GM19397 (cell line): Measurements from ENCODE around the gene TBC1D22A.
"Not testable (repeated sequence)": the region's sequence is repeated elsewhere in the genome, so short reads cannot be mapped to it uniquely, and the experiment has no call there.

Experiments
- ATAC-seq: cut with Tn5 transposase; IDR thresholded peaks from one replicate; pipeline ENCODE4 v1.9.1; 2021; ENCODE audit warnings: mild to moderate bottlenecking, moderate library complexity; ENCODE audit not compliant: unreplicated experiment

Gene TBC1D22A

DNA sequence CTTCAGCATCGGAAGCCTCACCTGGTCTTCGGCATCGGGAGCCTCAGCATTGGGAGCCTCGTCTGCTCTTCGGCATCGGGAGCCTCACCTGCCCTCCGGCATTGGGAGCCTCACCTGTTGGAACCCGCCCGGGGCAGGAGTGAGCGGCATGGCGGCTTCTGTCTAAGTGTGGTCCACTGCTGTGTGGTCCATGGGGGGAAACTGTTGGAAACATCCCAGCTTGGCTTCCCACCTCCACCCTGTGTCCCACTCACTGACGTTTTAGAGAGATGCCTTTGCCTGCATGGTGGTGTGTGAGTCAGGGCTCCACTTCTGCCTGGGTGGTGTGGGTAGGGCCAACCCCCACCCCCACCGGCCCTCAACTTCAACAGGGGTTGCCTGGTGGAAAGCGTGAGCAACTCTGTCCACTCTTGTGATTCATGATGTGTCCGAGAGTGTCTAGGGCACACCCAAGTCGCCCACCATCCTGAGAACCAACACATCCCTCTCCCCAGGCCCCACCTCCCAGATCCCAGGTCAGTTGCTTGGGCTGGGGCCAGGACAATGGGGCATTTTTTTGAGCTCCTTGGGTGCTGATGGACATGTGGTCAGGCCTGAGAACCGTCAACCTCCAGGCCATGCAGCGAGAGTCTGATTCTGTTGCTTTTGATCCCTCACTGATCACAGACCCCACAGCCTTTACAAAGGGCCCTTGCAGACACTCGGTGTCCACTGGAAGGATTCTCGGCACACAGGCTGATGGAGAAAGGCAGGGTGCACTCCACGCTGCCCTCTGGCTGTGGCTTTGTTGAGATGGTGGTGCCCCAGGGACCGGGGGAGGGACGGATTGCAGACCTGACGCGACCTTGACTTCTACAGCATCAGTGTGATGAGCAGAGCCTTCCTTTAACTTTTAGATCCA is 406.7 kb downstream of the TBC1D22A start:
- ATAC-seq: no peak

DNA sequence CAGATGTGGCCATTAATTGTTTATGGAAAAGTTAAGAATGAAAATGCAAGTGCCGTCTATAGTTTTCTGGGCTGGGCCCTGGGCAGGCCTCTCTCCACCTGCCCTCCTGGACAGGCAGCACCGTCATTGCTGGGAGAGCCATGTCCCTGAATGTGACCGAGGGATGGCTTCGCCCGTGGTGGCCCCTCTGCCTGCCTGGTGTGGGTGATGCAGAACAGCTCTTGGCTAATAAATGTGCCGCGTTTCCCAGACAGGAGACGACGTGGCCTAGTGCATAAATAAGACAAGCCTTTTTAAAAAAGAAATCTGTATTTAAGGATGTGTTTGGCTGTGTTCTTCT is 407.3 kb downstream of the TBC1D22A start:
- no peak for ATAC-seq

DNA sequence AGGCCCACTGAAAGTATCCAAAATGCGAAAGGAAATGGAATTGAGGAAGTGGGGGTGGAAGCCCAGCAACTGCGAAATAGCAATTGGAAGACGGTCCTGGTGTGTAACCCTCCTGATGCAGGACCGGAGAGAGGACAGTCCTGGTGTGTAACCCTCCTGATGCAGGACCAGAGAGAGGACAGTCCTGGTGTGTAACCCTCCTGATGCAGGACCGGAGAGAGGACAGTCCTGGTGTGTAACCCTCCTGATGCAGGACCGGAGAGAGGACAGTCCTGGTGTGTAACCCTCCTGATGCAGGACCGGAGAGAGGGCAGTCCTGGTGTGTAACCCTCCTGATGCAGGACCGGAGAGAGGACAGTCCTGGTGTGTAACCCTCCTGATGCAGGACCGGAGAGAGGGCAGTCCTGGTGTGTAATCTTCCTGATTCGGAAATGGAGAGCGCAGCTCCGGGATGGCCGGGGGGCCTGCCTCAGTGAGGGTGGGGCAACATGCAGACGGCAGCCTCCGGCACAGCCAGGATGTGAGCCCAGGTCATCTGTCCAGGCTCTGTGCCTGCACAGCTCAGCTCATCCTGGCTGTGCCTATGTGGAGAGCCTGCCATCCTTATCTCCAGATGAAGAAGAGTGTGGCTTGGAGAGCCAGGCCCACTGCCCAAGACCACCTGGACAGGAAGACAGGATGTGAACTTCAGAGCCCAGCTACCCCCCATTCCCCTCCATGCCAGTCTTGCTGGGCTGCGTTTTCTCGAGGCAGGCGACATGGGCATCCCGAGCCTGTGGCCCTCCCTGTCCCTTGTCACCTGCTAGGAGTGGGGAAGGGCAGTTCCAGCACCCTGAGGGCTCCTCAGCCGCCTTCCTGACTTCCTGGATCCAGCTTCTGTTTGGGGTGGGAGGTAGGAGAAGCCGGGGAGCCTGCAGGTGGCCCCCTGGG is 408.3 kb downstream of the TBC1D22A start:
- ATAC-seq: not testable (repeated sequence)

DNA sequence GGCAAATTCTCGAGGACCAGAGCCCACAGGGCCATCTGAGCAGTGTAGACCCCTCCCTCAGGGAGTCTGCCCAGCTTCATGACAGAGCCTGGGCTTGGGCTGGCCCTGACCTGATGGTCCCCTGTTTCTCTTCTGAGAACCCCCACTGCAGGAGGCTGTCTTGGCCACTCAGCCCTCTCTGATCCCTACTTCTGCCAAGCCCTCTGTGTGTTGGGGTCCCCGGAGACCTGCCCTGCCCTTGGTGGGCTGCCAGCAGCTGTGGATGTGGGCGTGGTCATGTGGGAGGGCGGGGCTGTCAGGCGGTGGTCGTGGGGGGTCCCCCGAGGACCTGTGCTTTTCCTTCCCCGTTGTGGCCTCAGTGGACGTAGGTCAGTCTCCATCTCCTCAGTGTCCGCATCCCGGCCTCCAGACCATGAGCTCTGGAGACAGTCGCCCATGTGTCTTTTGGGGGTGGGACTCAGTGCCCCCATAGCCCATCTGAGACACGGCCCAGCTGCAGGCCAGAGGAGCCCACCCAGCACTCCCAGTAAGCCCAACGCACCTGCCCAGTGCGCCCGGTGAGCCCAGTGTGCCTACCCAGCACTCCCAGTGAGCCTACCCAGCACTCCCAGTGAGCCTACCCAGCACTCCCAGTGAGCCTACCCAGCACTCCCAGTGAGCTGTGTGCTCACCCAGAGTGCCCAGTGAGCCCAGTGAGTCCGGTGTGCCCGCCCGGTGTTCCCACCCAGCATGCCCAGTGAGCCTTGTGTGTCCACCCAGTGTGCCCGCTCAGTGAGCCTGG is 409.2 kb downstream of the TBC1D22A start:
- ATAC-seq: no peak

DNA sequence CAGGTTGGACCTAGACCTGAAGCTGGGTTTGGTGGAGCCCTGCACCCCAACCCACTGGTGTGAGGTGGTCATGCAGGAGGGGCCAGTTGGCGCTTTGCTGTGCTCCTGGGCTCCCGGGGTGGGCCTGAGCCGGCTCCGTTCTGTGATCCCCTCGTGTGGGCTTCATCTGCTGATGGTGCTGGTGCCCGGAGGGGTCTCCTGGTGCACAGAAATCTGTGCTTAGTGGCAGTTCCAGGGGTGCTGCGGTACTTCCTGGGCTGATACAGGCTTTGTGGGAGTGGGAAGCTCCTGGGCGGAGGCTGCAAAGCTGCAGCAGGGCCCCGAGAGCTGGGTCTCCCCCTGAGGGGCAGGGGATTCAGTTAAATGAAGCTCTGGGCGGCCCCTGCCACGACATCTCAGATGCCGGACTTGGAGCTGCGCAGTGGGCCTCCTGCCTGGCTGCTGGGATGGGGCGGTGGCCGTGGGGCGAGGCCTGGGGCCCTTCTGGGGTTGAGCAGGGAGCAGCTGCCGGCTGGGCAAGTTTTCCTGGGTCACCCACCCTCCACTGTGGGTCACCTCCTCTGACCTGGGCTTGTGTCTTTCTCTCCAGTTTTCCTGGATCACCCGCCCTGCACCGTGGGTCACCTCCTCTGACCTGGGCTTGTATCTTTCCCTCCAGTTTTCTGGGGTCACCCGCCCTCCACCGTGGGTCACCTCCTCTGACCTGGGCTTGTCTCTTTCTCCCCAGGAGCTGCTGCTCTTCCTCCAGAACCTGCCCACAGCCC is 410.5 kb downstream of the TBC1D22A start:
- ATAC-seq: no peak

DNA sequence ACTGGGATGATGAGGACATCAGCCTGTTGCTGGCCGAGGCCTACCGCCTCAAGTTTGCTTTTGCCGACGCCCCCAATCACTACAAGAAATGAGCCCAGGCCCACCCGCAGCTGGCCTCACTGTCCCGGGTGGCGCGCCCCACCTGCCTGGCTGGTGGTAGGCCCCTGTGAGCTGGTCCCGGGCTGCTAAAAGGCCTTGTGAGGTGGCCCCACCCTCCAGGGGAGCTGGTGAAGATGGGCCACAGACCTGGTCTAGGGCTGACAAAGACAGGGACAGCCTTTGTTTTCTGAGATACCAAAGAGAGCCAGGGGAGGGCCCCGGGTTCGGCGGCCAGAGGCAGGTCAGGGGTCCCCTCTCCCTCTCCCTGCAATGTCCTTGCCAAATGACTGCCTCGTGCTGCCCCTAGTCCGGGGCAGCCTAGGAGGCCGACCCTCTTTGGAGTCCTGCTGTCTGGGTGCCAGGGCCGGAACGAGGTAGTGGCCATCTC is 411.1 kb downstream of the TBC1D22A start:
- ATAC-seq: no peak

DNA sequence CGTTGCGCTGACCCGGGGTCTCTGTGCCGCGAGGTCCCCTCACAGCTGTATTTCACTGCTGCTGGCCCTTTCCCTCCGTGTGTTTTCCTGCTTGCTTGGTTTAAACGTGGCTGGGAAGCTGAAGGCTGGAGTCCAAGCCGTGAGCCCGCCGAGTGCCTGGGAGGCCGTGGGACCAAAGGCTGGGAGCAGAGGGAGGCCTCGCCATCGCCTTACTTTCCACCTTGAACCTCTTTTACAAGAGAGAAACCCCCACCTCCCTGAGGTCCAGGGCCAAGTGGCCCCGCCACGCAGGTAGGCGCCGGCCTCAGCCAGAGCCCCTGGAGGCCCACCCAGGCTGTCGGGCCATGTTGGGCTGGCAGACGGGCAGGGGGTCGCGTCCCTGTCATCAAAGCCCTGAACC is 411.6 kb downstream of the TBC1D22A start:
- ATAC-seq: no peak

DNA sequence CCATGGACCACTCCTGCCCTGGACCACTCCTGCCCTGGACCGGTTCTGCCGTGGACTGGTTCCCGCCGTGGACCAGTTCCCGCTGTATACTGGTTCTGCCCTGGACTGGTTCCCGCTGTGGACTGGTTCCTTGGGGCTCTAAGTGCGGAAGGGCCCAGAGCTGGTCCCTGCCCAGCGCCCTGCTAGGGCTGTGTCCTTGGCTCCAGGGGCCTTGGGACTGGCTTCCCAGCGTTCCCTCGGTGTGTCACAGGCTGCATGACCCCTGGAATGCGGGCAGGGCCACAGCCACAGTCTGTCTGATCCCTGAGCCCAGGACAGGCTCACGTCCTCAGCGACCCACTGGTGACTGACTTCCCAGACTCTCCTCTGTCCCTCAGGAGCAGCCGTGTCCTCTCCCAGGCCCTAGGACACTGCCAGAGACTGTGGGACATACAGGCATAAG is 412.2 kb downstream of the TBC1D22A start:
- ATAC-seq: no peak

DNA sequence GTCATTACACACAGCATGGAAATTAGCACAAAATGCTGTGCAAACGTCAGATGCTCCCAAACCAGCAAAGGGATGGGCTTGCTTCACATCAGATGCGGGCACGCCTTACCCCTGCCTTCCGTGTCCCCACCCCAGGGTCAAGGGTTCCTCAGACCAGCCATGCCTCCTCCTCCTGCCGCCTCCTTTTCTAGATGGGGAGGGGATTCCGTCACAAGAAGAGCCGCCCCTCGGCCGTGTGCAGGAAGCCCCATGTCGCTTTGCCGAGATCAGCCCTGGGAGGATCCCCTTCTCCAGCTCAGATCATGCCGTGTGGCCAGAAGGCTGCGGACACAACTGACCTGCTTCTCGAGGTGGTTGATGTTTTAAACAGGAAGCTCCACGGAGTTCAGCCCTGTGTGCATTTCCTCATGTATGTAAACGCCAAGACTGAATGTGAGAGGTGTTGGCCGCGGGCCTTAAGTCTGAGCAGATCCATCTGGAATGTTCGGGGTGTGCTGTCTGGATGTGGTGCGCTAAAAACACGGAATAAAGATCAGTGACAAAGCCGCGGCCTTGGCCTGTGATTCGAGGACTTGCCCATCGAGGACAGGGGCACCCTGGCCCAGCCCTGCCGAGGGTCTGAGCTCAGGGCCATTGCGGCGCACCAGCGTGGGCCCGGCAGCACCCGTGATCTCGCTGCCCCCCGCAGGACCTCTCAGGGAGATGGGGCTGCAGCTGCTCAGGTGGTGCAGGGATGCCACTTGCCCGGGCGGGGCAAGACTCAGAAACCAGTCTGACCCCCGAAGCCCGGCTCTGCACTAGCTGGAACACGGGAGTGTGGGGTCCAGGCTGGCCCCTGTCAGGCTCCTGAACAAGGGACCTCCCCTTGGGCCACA is 412.9 kb downstream of the TBC1D22A start:
- ATAC-seq: no peak

DNA sequence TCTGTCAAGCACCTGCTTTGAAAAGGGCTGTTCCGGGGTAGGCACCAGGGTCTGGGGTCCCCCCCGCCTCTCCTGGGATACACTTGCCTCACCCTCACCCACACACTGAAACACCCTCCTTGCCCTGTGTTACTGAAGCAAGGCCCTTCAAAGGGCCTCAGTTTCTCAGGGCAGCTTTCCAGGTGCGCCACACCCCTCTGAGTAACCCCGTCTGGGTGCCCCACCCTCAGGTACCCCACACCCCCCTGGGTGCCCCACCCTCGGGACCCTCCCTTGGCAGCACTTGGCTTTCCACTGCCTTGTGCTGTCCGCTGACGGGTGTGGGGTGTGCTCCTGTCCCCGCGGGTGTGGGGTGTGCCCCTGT is 413.6 kb downstream of the TBC1D22A start:
- no peak for ATAC-seq

DNA sequence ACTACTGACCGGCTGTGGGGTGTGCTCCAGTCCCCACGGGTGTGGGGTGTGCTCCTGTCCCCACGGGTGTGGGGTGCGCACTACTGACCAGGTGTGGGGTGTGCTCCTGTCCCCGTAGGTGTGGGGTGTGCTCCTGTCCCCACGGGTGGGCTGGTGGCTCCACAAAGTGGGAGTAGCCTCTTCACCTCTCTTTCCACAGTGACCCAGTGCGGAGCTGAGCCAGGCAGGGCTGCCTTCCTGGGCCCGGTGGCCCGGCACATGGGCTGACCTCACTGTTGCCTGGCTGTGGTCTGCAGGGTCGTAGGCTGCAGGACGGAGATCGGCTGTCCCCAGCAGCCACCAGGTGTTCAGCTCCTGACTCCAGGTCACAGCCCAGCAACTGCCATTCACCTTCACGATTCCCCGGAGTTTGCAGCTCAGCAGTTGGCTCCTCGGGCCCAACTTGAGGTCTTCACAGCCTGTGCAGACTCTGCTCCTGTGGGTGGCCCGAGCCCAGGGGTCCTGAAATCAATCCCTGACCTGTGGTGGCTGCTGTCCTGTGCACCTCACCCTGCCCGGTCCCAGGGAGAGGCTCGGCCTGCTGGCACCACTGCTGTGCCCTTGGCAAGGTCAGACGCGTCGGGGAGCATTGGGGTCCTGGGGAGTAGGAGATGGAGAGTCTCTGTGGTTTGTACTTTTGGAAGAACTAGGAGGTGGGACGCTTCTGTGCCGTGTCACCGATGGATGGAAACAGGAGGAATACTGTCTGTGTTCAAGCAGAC is 414.3 kb downstream of the TBC1D22A start:
- ATAC-seq: no peak

DNA sequence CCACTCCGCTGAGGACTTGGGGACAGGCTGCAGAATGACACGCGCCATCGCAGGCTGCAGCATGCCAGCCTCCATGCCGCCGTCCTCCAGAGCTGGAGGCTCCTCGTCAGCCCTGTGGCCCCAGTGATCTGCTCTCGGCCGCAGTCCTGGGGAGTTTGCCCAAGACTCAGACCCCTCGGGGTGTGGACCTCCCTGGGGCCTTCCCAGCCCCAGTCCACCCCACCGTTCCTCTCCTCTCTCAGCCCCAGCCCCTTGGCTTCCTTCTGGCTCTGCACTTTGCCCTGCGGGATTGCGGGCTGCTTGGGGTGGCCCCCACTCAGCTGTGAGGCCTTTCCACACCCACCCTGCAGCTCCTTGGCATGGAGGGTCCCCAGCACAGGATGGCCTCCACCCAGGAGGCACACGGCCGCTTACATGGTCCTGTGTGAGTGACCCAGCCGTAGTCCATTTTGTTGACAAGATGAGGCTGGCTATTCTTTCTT is 414.9 kb downstream of the TBC1D22A start:
- ATAC-seq: no peak

DNA sequence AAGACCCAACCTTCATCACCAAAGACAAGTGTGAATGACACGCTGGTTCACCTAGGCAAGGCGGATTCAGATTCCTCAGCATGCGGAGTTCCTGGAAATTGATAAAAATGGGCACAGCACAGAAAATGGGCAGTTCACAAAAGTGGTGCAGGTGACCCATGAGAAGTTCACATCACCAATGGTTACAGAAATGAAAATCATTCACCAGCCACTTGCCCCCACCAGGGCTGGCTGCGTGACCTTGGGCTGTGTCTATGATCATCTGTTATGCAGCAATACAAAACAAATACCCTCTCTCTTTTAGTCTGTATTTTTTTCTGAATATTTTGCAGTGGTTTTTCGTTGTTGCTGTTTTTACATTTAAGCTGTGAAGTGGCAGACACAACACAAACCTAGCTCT is 415.9 kb downstream of the TBC1D22A start:
- no peak for ATAC-seq

DNA sequence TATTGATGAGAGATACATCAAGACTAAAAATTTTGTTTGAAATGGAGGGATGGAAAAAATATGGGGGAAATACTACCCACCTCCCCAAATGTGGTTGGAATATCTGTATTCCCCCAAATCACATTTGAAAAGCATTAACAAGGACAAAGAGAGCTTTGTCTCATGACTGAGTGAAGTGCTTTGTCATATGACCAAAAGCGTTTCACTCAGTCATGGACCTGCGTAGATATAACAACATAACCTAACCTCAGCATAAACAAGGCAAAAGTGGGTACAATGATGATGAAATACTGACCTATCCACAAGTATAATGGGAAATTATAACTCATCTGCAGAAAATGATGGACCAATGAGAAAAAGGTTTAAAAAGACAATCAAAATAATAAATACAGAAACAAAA is 418.3 kb downstream of the TBC1D22A start:
- ATAC-seq: no peak

DNA sequence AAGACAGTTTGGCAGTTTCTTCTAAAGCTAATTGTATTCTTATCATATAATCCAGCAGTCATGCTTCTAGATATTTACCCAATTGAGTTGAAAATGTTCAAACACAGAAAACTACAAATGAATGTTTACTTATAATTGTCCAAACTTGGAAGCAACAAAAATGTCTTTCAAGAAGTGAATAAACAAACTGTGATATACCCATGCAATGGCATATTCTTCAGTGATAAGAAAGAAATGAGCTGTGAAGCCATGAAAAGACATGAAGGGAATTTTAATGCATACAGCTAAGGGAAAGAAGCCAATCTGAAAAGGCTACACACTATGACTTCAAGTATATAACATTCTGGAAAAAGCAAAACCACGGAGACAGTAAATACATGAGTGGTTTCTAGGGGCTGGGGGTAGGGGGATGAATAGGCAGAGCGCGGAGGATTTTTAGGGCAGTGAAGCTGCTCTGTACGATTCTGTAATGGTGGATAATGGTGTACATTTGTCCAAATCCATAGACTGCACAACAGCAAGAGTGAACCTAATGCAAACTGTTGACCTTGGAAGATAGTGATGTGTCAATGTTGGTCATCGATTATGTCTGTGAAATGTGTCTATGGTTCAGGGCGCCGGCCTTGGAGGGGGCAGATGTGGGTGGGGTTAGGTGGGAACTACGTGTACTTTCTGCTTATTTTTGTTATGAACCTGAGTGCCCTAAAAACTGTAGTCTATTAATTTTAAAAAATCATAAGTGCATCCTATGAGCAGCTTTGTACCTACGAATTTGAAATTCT is 424.9 kb downstream of the TBC1D22A start:
- ATAC-seq: no peak

DNA sequence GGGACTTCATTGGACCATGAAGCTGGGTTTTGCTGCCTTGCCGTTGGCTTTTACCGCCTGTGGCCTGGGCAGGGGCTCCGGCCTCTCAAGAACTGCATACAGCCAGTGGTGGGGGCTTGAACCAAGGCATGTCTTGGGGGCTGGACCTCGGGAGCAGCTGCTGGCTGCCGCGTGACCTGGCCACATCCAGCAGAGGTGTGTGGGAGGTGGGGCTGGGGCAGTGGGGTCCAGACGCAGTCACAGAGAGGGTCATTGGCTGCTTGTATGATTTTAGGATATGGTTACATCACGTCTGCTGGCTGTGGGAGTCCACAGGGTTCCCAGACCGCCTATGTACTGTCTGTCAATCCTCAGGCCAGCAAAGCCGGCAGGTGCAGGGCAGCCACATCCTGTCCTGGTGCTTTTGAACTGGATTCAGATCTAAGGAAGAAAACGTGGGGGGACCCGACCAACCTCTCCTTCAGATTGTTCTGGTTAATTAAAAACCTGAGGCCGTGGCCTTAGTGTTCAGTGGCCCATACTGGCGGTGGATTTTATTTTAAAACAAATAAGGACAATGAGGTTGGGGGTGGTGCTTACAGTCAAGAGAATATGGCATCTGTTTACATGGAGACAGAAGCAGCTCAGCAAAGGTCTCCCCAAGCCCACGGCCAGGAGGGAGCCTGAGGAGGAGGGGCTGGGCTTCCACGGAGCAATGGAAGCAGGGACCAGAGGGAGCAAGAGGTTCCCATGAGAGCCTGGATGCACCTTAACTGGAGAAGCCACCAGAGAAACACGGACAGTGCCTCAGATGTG is 426.0 kb downstream of the TBC1D22A start:
- no peak for ATAC-seq
